CMK (cell line): ENCODE data around the gene PHACTR1.
"Not testable (repeated sequence)": the region's sequence is repeated elsewhere in the genome, so short reads cannot be mapped to it uniquely, and the experiment has no call there.

ENCODE experiments used
- DNase-seq: peaks from one replicate; pipeline ENCODE4 v3.0.0-alpha.2; 2010; ENCODE audit warnings: low read depth

The PHACTR1 gene

DNA sequence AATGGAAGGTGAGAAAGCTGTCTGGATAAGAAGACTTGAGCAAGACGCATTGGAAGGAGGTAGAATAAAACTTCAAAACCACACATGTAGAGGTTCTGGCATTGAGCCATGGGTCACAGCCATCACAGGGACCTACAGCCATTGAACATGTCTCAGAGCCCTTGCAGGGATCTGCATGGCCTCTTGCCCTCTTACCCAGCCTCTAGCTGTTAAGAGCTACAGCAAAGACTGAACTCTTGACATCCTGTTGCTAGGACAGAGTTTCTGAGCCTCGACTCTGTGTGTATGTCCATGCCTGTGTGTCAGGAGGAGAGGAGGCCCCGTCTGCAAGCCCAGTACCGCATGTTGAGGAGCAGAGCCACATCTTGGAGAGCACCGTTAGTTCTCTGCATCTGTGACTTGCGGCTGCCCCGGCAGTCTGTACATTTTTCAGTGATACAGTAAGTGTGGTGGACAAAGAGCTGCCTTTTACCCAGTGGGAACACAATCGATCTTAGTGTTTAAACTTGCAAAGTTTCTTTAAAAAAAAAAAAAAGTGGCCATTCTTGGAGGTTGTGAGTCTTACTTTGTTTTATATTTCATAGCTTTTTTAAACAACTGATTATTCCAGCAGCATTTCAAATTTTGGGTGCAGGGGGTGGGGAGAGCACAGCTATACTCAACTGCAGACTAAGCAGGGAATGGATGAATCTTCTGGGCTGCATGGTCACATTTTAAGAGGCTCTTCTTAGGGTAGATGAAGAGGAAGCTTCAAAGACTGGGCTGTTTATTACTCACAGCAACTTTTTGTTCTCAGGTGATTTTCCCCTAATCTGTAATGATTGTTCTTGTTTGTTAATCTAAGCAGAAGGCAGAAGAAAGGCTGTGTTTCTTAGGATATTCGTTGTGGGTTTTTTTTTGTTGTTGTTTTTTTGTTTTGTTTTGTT is 523.2 kb downstream of the PHACTR1 start:
- no peak for DNase-seq

GRCh38 chr6:13241364-13241763 is 524.8 kb downstream of the PHACTR1 start:
- DNase-seq = no peak

DNA sequence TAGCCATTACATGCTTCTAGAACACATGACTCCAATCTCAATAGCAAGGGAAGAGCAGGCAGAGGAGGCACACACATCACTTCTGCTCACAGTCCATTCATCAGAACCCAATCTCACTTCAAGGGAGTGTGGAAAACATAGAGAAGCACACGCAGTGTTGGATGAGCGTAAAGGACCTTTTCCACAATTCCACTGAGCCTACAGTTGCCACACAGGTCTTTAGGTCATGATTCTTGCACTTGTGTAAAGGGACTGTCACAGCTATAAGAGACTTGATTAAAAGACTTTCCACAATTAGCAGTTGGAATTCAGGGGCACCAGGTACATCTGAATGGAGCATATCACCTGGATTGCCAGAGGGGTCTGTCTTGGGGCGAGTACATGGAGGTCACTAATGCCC is 525.6 kb downstream of the PHACTR1 start:
- no peak for DNase-seq

- DNase-seq = no peak
Measured at GRCh38 chr6:13242590-13242989, 526.0 kb downstream of the PHACTR1 start.

DNA sequence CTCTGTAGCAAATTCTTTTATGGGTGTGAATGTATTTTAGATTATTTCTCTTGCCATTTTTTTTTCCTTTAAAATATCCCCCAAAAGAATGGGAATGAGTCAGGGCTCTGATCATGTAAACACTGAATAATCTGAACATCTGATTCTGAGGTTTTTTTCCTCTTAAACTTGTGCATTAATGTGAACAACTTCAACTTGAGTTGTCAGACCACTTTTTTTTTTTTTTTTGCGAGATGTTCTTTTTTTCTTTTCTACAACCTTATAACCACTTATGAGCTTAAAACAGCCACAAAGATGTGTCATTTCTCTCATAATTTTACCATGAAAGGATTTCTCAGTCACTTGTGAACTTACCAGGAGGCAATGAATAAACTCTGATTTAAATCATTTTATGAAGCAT is 526.5 kb downstream of the PHACTR1 start:
- no peak for DNase-seq

DNA sequence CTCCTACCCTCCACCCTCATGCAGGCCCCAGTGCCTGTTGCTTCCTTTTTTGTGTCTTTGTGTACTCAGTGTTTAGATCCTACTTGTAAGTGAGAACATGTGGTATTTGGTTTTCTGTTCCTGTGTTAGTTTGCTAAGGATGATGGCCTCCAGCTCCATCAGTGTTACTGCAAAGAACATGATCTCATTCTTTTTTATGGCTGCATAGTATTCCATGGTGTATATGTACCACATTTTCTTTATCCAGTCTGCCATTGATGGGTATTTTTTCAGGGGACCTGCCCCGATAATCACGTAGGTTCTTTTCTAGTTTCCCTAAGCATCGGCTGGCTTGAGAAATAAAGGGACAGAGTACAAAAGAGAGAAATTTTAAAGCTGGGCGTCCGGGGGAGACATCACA is 527.2 kb downstream of the PHACTR1 start:
- not testable (repeated sequence) for DNase-seq

DNA sequence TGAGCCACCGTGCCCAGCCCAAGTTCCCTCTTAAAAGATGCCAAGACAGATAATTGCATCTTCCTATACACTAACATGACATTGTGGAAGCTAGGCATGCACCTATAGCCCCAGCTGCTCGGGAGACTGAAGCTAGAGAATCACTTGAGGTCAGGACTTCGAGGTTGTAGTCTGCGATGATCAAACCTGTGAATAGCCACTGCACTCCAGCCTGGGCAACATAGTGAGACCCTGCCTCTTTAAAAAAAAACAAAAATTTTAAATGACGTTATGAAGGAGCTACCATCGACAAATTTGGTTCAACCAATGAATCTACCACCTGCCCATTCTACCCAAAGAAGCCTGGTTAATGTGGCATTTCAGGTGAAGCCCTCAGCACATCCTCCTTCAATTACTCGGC is 531.1 kb downstream of the PHACTR1 start:
- DNase-seq = no peak

GRCh38 chr6:13248053-13248452 is 531.5 kb downstream of the PHACTR1 start:
- no peak for DNase-seq

GRCh38 chr6:13248584-13248985 is 532.0 kb downstream of the PHACTR1 start:
- DNase-seq = no peak

DNA sequence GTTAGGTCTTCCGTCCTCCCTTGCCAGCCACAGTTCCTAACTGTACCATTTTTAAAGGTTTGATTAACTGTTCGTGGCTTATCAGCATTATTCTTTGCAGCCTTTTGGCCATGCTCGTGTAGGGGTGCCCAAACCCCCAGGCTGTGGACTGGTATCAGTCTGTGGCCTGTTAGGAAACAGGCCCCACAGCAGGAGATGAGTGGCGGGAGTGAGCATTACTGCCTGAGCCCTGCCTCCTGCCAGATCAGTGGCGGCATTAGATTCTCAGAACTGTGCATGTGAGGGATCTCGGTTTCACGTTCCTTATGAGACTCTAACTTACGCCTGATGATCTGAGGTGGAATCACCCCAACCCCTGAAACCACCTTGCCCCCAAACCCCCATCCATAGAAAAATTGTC is 532.4 kb downstream of the PHACTR1 start:
- DNase-seq = no peak

- DNase-seq = no peak
Measured at GRCh38 chr6:13249817-13250216, 533.2 kb downstream of the PHACTR1 start.

- no peak for DNase-seq
Measured at GRCh38 chr6:13250703-13251102, 534.1 kb downstream of the PHACTR1 start.

DNA sequence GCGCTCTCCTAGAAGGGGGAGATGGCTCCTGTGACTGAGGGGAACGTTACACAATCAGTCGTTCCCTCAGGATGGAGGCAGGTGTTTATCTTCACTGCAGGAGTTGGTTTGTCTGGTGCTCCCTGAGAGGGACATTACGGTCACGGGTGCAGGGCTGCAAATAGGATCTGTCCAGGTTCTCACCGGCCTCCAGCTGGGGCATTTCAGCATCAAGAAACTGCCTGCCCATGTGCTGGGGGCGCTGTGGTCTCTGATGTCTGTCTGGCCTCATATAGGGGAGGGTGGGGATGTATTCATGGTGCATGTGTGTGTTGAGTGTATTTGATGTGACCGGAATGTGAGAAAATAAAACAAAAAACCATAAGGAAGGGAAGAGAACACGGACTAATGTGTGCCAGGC is 534.7 kb downstream of the PHACTR1 start:
- no peak for DNase-seq

- DNase-seq = no peak
Measured at GRCh38 chr6:13252790-13253189, 536.2 kb downstream of the PHACTR1 start.

DNA sequence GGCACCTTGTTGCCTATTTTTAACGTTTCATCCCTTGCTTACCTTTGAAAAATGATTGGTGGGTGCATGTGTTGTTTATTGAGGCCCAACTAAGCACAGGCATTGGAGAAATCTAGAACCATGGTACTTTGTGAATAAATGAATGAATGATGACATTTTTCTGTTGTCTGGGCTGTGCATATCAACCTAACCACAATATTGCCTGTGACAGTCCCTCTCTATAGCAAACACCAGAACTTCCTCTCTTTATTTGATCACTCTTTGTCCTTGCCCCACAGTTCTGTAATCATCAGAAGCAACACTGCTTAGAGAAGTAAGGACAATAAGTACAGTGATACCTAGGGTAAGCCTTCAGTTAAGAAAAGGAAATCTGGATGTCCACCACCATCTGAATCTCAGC is 536.7 kb downstream of the PHACTR1 start:
- DNase-seq = no peak

DNA sequence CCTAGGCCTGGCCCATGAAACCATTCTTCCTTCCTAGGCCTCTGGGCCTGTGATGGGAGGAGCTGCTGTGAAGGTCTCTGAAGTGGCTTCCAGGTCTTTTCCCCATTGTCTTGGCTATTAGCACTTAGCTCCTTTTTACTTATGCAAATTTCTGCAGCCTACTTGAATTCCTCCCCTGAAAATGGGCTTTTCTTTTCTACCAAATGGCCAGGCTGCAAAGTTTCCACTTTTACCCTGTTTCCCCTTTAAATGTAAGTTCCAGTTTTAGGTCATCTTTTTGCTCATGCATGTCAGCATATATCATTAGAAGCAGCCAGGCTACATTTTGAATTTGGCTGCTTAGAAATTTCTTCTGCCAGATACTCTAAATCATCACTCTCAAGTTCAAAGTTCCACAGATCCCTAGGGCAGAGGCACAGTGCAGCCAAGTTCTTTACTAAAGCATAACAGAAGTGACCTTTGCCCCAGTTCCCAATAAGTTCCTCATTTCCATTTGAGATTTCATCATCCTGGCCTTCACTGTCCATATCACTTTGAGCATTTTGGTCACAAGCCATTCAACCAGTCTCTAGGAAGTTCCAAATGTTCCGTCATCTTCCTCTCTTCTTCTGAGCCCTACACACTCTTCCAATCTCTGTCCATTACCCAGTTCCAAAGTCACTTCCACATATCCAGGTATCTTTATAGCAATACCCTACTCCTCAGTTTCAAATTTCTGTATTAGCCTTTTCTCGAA is 539.9 kb downstream of the PHACTR1 start:
- DNase-seq = no peak

GRCh38 chr6:13259393-13259792 is 542.8 kb downstream of the PHACTR1 start:
- no peak for DNase-seq

DNA sequence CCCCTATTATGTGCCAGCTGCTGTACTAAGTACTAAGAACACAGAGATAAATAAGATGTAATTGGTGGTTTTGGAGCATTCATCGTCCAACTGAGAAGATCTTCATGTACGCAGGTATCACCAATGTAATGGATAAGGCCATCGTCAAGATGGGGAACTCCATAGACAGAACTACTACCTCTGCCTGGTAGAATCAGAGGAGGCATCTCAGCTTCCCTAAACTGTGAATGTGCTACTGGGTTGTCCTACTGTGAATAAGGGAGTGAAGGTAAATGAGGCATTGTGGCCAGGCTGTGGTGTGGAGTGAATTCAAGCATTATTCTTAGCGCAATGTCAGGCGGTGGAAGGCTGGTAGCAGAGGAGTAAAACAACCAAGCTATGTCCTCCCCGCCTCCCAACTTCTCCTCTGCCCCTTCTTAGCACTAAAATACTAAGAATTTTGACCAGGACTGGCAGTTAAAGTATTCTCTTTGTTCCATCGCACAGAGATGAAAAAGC is 543.6 kb downstream of the PHACTR1 start:
- DNase-seq = no peak

GRCh38 chr6:13260831-13261230 is 544.3 kb downstream of the PHACTR1 start:
- no peak for DNase-seq

- no peak for DNase-seq
Measured at GRCh38 chr6:13261464-13261994, 545.0 kb downstream of the PHACTR1 start.

- DNase-seq = no peak
Measured at GRCh38 chr6:13262302-13263230, 546.0 kb downstream of the PHACTR1 start.

DNA sequence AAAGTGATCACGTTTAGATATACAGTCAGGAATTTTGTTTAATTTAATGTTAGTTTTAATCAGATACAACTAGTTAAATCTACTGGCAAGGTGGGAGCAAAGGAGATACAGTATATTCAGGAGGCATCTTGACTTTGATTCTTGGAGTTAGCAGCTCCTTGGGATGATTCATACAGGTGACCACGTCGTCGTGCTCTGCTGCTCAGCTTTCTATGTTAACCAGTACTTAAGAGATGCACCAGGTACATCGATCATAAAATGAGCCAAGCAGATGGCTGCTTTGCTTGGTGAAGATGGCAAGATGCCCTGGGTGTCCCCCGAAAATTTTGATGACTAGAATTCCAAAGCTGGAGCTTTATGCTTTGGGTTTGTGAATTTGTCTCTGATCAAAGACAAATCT is 547.1 kb downstream of the PHACTR1 start:
- no peak for DNase-seq
